GM12891 (cell line): Measurements from ENCODE around the gene STMND1.

Experiments used
- POLR2A ChIP-seq: IDR thresholded peaks from 2 replicates; pipeline ENCODE4 v1.6.1; 2011; ENCODE audit warnings: low read depth, low read length, control low read depth
- POLR2AphosphoS5 ChIP-seq: IDR thresholded peaks from 2 replicates; pipeline ENCODE4 v1.6.1; 2011; ENCODE audit warnings: low read depth, low read length, control low read depth
- POU2F2 ChIP-seq: IDR thresholded peaks from 2 replicates; pipeline ENCODE4 v1.6.1; 2011; ENCODE audit warnings: low read depth, mild to moderate bottlenecking, control low read depth, low read length, moderate library complexity

- no peak for TF ChIP-seq POLR2AphosphoS5
- TF ChIP-seq POLR2A, result no peak
- TF ChIP-seq POU2F2, result no peak
Measured at GRCh38 chr6:17099401-17100059, 2.3 kb upstream of the STMND1 start.
